Suprapubic skin (tissue), 4 donors: Measurements from ENCODE around the gene ZCCHC24.

Source experiments
- CTCF ChIP-seq, 2 donors: fragments of 200-600 bp in 1 of 2; fragments of 450-650 bp in 1 of 2; sonication (generic) in 1 of 2; IDR thresholded peaks; one replicate each; pipeline ENCODE4 v1.5.1; 2016 to 2019; ENCODE audit warnings: antibody characterized with exemption in 2 of 2, mild to moderate bottlenecking in 1 of 2, moderate library complexity in 1 of 2
- EP300 ChIP-seq: sonication (generic); formaldehyde crosslinking; IDR thresholded peaks from one replicate; pipeline ENCODE4 v1.6.1; 2017; ENCODE audit warnings: antibody characterized with exemption
- POLR2A ChIP-seq, 2 donors: fragments of 450-650 bp; IDR thresholded peaks; one replicate each; pipeline ENCODE4 v1.6.1; 2017; ENCODE audit warnings: antibody characterized with exemption in 2 of 2, mild to moderate bottlenecking in 2 of 2, moderate library complexity in 2 of 2
- POLR2AphosphoS5 ChIP-seq, 3 donors: sonication (generic); formaldehyde crosslinking; IDR thresholded peaks; one replicate each; pipeline ENCODE4 v1.6.1; 2017; ENCODE audit warnings: antibody characterized with exemption in 3 of 3

- TF ChIP-seq CTCF (IDR thresholded peaks at IDR 0.05) = no peak
- TF ChIP-seq EP300 = no peak
- no peak for TF ChIP-seq POLR2A (IDR thresholded peaks at IDR 0.05)
- TF ChIP-seq POLR2AphosphoS5 (IDR thresholded peaks at IDR 0.05) = no peak
These were observed 103.1 kb downstream of the ZCCHC24 start for GRCh38 chr10:79342295-79342761.
